Measurements from ENCODE around the gene LRIG3.
"Not testable (repeated sequence)": the region's sequence is repeated elsewhere in the genome, so short reads cannot be mapped to it uniquely, and the experiment has no call there.

Gene LRIG3

DNA sequence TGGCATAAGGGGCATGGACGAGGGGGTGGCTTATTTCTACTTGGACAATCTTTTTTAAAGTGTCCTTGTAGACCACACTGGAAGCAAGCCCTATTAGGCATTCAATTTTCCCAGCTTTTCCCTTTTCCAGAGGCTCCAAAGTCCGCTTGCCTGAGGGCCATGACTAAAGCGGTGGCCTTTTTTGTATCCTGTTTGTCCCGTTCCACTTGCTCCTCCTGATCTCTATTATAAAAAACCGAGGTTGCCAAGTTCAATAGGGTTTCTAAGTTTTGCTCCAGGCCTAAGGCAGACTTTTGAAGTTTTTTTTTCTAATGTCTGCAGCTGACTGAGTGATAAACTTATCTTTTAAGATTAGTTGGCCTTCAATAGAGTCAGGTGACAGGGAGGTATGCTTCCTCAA lies 64.7 kb downstream of the LRIG3 start:
- DNase-seq (ENCODE audit: low read depth in 2 of 2): not testable (repeated sequence)

DNA sequence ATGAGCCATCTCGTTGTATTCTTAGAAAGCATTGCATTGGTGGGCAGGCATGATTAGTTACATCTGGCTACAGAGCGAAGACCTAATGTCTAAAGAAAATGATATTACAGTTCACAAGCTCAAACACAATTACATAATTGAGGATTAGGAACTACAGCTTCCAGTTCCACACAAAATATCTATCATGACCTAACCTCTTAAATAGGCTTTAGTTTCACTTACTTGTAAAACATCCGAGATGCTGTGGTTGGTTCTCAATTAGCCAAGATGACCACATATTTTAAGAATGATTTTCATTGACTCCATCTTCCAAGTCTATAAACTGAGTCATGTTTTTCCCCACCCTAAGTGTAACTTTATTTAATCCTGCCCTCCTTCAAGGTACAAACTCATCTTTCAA lies 69.5 kb downstream of the LRIG3 start:
- DNase-seq (ENCODE audit: low read depth in 2 of 2): no peak

DNA sequence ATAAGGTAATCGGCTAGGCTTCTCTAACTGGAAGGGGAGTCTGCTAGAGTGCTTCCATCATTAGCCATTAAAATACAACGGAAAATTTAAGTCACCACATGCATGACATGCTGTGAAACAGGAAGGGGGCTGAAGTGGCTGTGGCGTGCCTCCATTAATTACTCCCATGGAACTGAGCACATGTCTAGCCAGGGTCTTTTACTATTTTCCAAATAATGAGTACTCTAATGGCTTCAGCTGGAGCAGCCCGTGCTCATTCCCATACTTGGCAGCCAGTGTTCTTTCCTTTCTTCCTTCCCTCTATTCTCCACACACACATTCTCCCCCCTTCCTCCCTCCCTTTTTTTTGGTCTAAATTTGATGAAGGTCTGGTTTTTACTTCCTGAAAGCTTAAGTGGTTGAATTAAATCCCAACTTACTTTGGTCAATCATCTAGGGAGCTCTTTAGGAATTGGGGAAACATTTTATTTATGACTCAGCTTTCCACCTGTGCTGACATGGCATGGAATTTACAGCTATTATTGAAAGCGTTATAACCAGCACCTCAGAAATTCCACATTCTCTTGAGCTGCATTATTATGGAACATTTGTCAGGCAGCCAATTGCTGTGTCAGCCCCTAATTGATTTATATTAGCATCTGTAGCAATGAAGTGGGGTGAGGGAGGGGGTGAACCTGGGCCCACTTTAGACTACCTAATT lies 72.3 kb downstream of the LRIG3 start:
- no peak for DNase-seq (ENCODE audit: low read depth in 2 of 2)

- no peak for DNase-seq (ENCODE audit: low read depth in 2 of 2)
Measured at GRCh38 chr12:58844161-58844560, 76.1 kb downstream of the LRIG3 start.

- DNase-seq (ENCODE audit: low read depth in 2 of 2): no peak
Measured at GRCh38 chr12:58841058-58841798, 79.1 kb downstream of the LRIG3 start.

GRCh38 chr12:58833853-58834252 lies 86.5 kb downstream of the LRIG3 start:
- DNase-seq (ENCODE audit: low read depth in 2 of 2): no peak

GRCh38 chr12:58832920-58833319 lies 87.4 kb downstream of the LRIG3 start:
- DNase-seq (ENCODE audit: low read depth in 2 of 2): no peak

All from stimulated activated CD8-positive, alpha-beta memory T cell treated with anti-CD3 and anti-CD28 coated beads, Interleukin-2, amount 100 ng/mL, for 48 hours (primary cell).